ENCODE measurements around the gene FBXO34.

FBXO34 gene

DNA sequence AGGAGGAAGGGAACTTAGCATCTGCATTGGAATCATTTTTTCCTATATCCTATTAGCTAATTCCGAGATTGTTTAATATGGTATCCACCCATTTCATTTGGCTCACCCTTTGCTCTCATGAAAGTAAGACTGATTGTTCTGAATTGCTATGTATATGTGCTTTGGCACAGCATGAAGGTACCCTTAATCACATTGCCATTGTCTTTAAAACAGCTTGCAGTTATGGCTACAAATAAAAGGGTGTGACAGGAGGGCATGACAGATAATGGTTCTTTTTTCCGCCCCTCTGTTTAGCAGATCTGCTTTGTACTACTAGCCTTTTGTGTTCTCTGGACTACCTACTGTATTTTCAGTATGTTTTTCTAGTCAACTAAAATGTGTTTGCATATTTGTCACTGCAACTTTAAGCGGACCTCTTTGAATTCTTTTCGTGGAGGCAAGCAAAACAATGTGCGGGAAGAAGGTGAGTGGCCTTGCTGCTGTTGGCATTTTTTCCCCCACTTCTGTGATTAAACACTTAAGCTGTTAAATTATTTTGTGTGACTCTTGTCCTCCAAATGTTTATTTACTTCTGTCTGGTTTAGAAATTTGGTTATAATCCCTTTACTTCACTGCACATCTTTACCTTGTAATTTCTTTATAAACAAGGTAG, 35.8 kb downstream of the FBXO34 start:
- TF ChIP-seq SNAI2 (CRISPR knock-in tag; IDR thresholded peaks at IDR 0.05) (no peak), GLIS3 (CRISPR knock-in tag; IDR thresholded peaks at IDR 0.05) (no peak), OSR1 (CRISPR knock-in tag; IDR thresholded peaks at IDR 0.05) (no peak), ZC3H10 (CRISPR knock-in tag; IDR thresholded peaks at IDR 0.05) (no peak), ISL1 (CRISPR knock-in tag; IDR thresholded peaks at IDR 0.05) (no peak), PPARA (CRISPR knock-in tag; IDR thresholded peaks at IDR 0.05; ENCODE audit: borderline replicate concordance) (no peak), TOX (CRISPR knock-in tag; IDR thresholded peaks at IDR 0.05; ENCODE audit: borderline replicate concordance) (no peak), ESRRG (CRISPR knock-in tag; IDR thresholded peaks at IDR 0.05) (no peak), ZFP30 (CRISPR knock-in tag; IDR thresholded peaks at IDR 0.05) (no peak), RARB (CRISPR knock-in tag; IDR thresholded peaks at IDR 0.05) (no peak), TCF4 (CRISPR knock-in tag; IDR thresholded peaks at IDR 0.05; ENCODE audit: borderline replicate concordance) (no peak), ZNF565 (CRISPR knock-in tag; conservative IDR thresholded peaks at IDR 0.05; ENCODE audit: low read depth) (no peak), CSDC2 (CRISPR knock-in tag; IDR thresholded peaks at IDR 0.05) (no peak)
- TF ChIP-seq, protein P1, sequence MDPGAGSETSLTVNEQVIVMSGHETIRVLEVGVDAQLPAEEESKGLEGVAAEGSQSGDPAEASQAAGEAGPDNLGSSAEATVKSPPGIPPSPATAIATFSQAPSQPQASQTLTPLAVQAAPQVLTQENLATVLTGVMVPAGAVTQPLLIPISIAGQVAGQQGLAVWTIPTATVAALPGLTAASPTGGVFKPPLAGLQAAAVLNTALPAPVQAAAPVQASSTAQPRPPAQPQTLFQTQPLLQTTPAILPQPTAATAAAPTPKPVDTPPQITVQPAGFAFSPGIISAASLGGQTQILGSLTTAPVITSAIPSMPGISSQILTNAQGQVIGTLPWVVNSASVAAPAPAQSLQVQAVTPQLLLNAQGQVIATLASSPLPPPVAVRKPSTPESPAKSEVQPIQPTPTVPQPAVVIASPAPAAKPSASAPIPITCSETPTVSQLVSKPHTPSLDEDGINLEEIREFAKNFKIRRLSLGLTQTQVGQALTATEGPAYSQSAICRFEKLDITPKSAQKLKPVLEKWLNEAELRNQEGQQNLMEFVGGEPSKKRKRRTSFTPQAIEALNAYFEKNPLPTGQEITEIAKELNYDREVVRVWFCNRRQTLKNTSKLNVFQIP (CRISPR knock-in tag; IDR thresholded peaks at IDR 0.05; ENCODE audit: borderline replicate concordance, low read depth) = no peak
- TF ChIP-seq, protein P2, sequence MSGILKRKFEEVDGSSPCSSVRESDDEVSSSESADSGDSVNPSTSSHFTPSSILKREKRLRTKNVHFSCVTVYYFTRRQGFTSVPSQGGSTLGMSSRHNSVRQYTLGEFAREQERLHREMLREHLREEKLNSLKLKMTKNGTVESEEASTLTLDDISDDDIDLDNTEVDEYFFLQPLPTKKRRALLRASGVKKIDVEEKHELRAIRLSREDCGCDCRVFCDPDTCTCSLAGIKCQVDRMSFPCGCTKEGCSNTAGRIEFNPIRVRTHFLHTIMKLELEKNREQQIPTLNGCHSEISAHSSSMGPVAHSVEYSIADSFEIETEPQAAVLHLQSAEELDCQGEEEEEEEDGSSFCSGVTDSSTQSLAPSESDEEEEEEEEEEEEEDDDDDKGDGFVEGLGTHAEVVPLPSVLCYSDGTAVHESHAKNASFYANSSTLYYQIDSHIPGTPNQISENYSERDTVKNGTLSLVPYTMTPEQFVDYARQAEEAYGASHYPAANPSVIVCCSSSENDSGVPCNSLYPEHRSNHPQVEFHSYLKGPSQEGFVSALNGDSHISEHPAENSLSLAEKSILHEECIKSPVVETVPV (CRISPR knock-in tag; IDR thresholded peaks at IDR 0.05) = no peak
- ATAC-seq = no peak

DNA sequence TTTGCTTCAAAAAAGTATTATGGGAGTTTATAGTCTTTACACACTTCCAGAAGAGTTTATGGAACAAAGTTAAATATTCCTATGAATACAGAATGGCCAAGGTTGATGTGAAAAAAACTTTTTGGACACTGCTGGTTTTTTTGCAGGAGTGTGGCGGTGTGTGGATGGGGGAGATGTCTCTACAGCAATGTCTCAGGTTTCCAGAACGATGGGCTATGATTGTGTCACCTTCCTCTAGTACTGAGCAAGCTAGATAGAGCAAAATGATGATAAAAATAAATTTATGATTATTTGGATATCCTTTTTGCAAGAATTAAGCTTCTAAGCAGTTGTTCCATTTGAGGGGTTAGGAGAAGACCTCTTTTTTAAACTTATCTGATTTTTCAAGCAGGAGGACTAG, 37.9 kb downstream of the FBXO34 start:
- TF ChIP-seq OSR1 (CRISPR knock-in tag; IDR thresholded peaks at IDR 0.05) (no peak), TCF4 (CRISPR knock-in tag; IDR thresholded peaks at IDR 0.05; ENCODE audit: borderline replicate concordance) (no peak), ZNF70 (CRISPR knock-in tag; IDR thresholded peaks at IDR 0.05) (no peak), PPARA (CRISPR knock-in tag; IDR thresholded peaks at IDR 0.05; ENCODE audit: borderline replicate concordance) (no peak), TOX (CRISPR knock-in tag; IDR thresholded peaks at IDR 0.05; ENCODE audit: borderline replicate concordance) (no peak), ZC3H10 (CRISPR knock-in tag; IDR thresholded peaks at IDR 0.05) (no peak), CSDC2 (CRISPR knock-in tag; IDR thresholded peaks at IDR 0.05) (no peak), RARB (CRISPR knock-in tag; IDR thresholded peaks at IDR 0.05) (no peak), ZNF8 (CRISPR knock-in tag; IDR thresholded peaks at IDR 0.05) (no peak), ZFP3 (CRISPR knock-in tag; IDR thresholded peaks at IDR 0.05) (no peak), SNAI2 (CRISPR knock-in tag; IDR thresholded peaks at IDR 0.05) (no peak), BACH2 (CRISPR knock-in tag; IDR thresholded peaks at IDR 0.05; ENCODE audit: borderline replicate concordance) (no peak), ZNF565 (CRISPR knock-in tag; conservative IDR thresholded peaks at IDR 0.05; ENCODE audit: low read depth) (no peak)
- TF ChIP-seq, protein P1 (CRISPR knock-in tag; IDR thresholded peaks at IDR 0.05; ENCODE audit: borderline replicate concordance, low read depth) = no peak
- TF ChIP-seq, protein P3, sequence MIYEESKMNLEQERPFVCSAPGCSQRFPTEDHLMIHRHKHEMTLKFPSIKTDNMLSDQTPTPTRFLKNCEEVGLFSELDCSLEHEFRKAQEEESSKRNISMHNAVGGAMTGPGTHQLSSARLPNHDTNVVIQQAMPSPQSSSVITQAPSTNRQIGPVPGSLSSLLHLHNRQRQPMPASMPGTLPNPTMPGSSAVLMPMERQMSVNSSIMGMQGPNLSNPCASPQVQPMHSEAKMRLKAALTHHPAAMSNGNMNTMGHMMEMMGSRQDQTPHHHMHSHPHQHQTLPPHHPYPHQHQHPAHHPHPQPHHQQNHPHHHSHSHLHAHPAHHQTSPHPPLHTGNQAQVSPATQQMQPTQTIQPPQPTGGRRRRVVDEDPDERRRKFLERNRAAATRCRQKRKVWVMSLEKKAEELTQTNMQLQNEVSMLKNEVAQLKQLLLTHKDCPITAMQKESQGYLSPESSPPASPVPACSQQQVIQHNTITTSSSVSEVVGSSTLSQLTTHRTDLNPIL (CRISPR knock-in tag; IDR thresholded peaks at IDR 0.05; ENCODE audit: low read depth) = no peak
- TF ChIP-seq, protein P2 (CRISPR knock-in tag; IDR thresholded peaks at IDR 0.05) = no peak
- TF ChIP-seq, protein P4, sequence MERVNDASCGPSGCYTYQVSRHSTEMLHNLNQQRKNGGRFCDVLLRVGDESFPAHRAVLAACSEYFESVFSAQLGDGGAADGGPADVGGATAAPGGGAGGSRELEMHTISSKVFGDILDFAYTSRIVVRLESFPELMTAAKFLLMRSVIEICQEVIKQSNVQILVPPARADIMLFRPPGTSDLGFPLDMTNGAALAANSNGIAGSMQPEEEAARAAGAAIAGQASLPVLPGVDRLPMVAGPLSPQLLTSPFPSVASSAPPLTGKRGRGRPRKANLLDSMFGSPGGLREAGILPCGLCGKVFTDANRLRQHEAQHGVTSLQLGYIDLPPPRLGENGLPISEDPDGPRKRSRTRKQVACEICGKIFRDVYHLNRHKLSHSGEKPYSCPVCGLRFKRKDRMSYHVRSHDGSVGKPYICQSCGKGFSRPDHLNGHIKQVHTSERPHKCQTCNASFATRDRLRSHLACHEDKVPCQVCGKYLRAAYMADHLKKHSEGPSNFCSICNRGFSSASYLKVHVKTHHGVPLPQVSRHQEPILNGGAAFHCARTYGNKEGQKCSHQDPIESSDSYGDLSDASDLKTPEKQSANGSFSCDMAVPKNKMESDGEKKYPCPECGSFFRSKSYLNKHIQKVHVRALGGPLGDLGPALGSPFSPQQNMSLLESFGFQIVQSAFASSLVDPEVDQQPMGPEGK (CRISPR knock-in tag; IDR thresholded peaks at IDR 0.05; ENCODE audit: borderline replicate concordance) = no peak
- no peak for ATAC-seq
